ENCODE measurements around the gene LRSAM1.

The LRSAM1 gene

DNA sequence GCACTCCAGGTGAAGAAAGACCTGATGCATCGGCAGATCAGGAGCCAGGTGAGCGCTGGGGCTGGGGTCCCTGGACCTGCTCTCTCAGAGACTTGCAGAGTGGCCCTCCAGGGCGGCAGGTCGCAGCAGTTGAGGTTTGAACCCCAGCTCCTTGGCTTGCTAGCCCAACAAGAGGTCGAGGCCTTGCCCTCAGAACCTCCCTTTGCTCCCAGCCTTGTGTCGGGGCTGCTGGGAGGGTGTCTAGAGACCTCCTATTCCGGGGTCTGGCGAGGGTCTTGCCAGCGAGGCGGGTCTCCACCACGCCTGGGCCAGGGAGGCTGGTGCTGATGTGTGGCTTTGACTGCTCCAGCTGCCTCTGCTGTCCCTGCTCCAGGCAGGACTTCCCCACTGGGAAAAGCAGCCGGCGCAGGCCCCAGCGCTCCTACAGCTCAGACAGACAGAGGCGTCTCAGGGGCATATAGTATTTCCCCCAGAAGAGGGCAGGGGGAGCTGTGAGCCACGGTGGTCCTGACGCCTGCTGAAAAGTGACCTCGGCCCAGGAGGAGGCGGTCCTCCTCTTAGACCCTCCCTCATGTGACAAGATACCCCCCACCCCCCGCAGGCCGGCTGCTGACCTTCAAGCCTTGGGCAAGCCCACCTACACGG, 38.3 kb downstream of the LRSAM1 start:
- Histone ChIP-seq H3K4me3 (ENCODE audit: low read length in 2 of 2) (no peak overlapping the region), H3K9me3 (ENCODE audit: control insufficient read depth in 2 of 2, low read length in 2 of 2) (no peaks in the 10 kb centered on the region), H3K36me3 (ENCODE audit: control insufficient read depth in 2 of 2, insufficient read depth in 2 of 2, low read length in 2 of 2) (peaks cover 37 to 58% of the 10 kb centered on the region in 2 donors), H3K27me3 (ENCODE audit: control insufficient read depth in 1 of 2, insufficient read depth in 2 of 2, low read length in 2 of 2) (no peaks in the 10 kb centered on the region), H3K27ac (ENCODE audit: low read length) (no peak overlapping the region), H3K9ac (ENCODE audit: low read length in 2 of 2) (no peak overlapping the region), H3K4me1 (ENCODE audit: control insufficient read depth, insufficient read depth, low read length) (no peaks in the 10 kb centered on the region)

DNA sequence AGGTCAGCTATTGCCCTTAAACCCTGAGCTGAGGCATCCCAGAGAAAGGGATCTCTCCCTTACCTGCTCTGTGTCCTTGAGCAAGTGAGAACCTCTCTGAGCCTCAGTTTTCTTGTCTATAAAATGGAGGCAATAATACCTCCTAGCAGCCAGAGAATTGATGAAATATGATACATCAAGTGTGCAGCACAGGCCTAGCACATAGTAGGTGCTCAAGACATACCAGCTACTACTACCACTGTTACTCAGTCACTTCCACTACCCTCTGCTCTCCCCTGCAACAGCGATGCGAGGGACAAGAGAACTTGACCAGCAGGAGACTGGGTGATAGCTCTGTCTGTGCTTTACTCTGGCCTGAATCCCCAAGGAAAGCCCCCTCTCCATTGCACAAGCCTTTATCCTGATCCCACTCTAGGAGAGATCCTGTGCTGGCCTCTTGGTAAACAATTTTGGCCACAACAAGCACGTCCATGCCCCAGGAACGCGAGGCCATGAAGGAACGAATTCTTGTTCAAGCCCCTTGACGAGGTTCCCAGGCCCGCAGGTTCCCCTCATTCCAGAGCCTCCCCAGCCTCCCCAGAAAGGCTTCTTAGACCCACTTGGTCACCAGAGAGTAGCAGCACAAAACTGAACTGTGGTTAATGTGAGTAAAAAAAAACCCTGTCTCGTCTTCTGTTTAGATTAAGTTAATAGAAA, 39.4 kb downstream of the LRSAM1 start:
- H3K27ac ChIP-seq (ENCODE audit: low read length) = no peak overlapping the region

DNA sequence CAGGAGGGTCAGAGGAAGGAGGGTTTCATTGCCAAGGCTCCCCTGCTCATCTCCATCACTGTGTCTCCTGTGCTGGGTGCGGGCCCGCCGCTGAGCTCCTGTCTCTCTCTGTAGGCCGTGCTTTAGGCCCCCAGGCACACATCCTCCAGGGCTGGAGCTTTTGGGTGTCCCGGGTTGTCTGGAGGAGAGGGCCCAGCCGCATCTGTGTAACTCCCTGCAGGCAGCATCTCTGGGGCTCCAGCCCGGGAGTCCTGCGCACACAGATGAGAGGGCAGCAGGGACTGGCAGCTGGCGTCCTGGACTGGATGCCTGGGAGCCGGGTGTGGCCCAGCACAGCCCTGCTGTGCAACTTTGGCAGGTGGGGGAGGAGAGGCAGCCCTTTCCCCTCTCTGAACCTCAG, 40.2 kb downstream of the LRSAM1 start:
- no peak overlapping the region for H3K27ac ChIP-seq (ENCODE audit: low read length)
- peaks cover 36 to 56% of the 10 kb centered on the region in 2 donors for H3K36me3 ChIP-seq (ENCODE audit: control insufficient read depth in 2 of 2, insufficient read depth in 2 of 2, low read length in 2 of 2)

More for the DNA sequence above, 39.4 kb downstream of the LRSAM1 start:
- Histone ChIP-seq H3K4me1 (ENCODE audit: control insufficient read depth, insufficient read depth, low read length) (peaks cover 7% of the 10 kb centered on the region), H3K27me3 (ENCODE audit: control insufficient read depth in 1 of 2, insufficient read depth in 2 of 2, low read length in 2 of 2) (no peaks in the 10 kb centered on the region), H3K9ac (ENCODE audit: low read length in 2 of 2) (no peak overlapping the region), H3K4me3 (ENCODE audit: low read length in 2 of 2) (no peak overlapping the region), H3K36me3 (ENCODE audit: control insufficient read depth in 2 of 2, insufficient read depth in 2 of 2, low read length in 2 of 2) (peaks cover 36 to 58% of the 10 kb centered on the region in 2 donors), H3K9me3 (ENCODE audit: control insufficient read depth in 2 of 2, low read length in 2 of 2) (no peaks in the 10 kb centered on the region)

DNA sequence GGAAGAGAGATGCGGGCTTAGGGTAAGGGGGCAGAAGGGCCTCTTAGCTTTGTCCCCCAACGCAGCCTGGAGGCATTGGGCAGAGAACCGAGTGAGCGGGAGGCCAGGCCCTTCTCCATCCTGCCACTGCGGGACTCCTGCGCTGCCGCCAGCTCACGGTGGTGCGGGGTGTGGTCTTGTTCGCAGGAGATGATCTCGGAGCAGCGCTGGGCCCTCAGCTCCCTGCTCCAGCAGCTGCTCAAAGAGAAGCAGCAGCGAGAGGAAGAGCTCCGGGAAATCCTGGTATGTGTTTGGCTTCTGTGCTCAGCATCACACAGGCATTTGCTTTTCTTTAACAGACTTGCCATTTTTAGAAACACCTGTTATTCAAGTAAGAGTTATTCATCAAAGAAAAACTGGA, 41.3 kb downstream of the LRSAM1 start:
- Histone ChIP-seq H3K27ac (ENCODE audit: low read length) (no peak overlapping the region), H3K4me1 (ENCODE audit: control insufficient read depth, insufficient read depth, low read length) (peaks cover 9% of the 10 kb centered on the region), H3K36me3 (ENCODE audit: control insufficient read depth in 2 of 2, insufficient read depth in 2 of 2, low read length in 2 of 2) (peaks cover 38 to 59% of the 10 kb centered on the region in 2 donors), H3K27me3 (ENCODE audit: control insufficient read depth in 1 of 2, insufficient read depth in 2 of 2, low read length in 2 of 2) (no peaks in the 10 kb centered on the region), H3K9me3 (ENCODE audit: control insufficient read depth in 2 of 2, low read length in 2 of 2) (no peaks in the 10 kb centered on the region), H3K9ac (ENCODE audit: low read length in 2 of 2) (no peak overlapping the region), H3K4me3 (ENCODE audit: low read length in 2 of 2) (no peak overlapping the region)

More for the DNA sequence above, 40.2 kb downstream of the LRSAM1 start:
- Histone ChIP-seq H3K4me1 (ENCODE audit: control insufficient read depth, insufficient read depth, low read length) (peaks cover 9% of the 10 kb centered on the region), H3K9me3 (ENCODE audit: control insufficient read depth in 2 of 2, low read length in 2 of 2) (no peaks in the 10 kb centered on the region), H3K9ac (ENCODE audit: low read length in 2 of 2) (no peak overlapping the region), H3K27me3 (ENCODE audit: control insufficient read depth in 1 of 2, insufficient read depth in 2 of 2, low read length in 2 of 2) (no peaks in the 10 kb centered on the region), H3K4me3 (ENCODE audit: low read length in 2 of 2) (no peak overlapping the region)

DNA sequence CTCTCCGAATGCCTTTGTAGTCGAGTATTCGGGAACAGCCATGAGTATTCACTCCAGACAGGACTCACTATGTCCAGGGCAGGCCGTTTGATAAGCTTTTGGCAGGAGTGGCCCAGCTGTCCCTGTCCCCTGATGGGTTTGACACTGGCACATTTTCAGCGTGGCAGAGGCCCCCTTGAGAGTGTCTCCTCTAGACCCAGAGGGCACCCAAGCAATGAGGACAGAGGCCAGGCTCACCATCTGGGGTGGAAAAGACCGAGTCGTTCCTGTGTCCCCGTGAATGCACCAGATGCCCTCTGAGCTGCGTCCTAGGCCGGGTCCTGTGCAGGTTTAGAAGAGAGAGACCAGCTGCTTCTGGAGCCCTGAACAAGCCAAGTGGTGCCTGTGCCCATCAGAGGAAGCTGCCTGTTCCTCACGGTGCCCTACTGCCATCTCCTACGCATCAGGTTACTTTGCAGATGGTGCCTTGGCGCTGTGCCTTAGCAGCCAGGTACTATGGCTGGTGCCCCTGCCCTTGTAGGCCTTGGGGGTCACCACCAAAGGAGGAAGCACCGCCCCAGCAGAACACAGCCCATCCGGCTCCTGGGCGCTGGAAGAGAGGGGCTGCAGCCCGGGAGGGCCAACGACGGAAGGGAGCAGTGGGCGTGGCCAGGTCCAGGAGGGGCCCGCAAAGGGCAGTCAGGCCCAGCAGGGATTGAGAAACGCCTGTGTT, 42.4 kb downstream of the LRSAM1 start:
- peaks cover 39 to 63% of the 10 kb centered on the region in 2 donors for H3K36me3 ChIP-seq (ENCODE audit: control insufficient read depth in 2 of 2, insufficient read depth in 2 of 2, low read length in 2 of 2)
- no peaks in the 10 kb centered on the region for H3K27me3 ChIP-seq (ENCODE audit: control insufficient read depth in 1 of 2, insufficient read depth in 2 of 2, low read length in 2 of 2)
- no peak overlapping the region for H3K9ac ChIP-seq (ENCODE audit: low read length in 2 of 2)
- H3K4me1 ChIP-seq (ENCODE audit: control insufficient read depth, insufficient read depth, low read length) = peaks cover 9% of the 10 kb centered on the region
- H3K9me3 ChIP-seq (ENCODE audit: control insufficient read depth in 2 of 2, low read length in 2 of 2) = no peaks in the 10 kb centered on the region
- no peak overlapping the region for H3K4me3 ChIP-seq (ENCODE audit: low read length in 2 of 2)
- H3K27ac ChIP-seq (ENCODE audit: low read length) = no peak overlapping the region

DNA sequence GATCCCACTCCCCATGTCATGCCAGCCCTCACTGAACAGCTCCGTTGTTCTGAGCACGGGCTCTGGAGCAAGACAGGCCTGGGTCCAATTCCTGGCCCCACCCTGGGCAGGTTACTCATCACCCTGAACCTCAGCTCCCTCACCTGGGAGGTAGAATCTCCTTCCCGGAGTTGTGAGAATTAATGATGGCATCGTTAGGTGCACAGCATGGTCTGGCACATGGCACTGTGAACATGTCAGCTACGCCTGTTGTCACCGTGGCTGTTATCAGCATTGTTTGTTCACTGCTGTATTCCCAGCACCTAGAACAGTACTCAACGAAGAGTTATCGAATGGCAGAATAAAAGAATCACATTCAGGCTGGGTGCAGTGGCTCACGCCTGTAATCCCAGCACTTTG, 43.0 kb downstream of the LRSAM1 start:
- Histone ChIP-seq H3K4me1 (ENCODE audit: control insufficient read depth, insufficient read depth, low read length) (peaks cover 9% of the 10 kb centered on the region), H3K36me3 (ENCODE audit: control insufficient read depth in 2 of 2, insufficient read depth in 2 of 2, low read length in 2 of 2) (peaks cover 35 to 57% of the 10 kb centered on the region in 2 donors), H3K27ac (ENCODE audit: low read length) (peak overlapping the region; percentile 71), H3K9me3 (ENCODE audit: control insufficient read depth in 2 of 2, low read length in 2 of 2) (no peaks in the 10 kb centered on the region), H3K4me3 (ENCODE audit: low read length in 2 of 2) (no peak overlapping the region), H3K9ac (ENCODE audit: low read length in 2 of 2) (no peak overlapping the region), H3K27me3 (ENCODE audit: control insufficient read depth in 1 of 2, insufficient read depth in 2 of 2, low read length in 2 of 2) (no peaks in the 10 kb centered on the region)

DNA sequence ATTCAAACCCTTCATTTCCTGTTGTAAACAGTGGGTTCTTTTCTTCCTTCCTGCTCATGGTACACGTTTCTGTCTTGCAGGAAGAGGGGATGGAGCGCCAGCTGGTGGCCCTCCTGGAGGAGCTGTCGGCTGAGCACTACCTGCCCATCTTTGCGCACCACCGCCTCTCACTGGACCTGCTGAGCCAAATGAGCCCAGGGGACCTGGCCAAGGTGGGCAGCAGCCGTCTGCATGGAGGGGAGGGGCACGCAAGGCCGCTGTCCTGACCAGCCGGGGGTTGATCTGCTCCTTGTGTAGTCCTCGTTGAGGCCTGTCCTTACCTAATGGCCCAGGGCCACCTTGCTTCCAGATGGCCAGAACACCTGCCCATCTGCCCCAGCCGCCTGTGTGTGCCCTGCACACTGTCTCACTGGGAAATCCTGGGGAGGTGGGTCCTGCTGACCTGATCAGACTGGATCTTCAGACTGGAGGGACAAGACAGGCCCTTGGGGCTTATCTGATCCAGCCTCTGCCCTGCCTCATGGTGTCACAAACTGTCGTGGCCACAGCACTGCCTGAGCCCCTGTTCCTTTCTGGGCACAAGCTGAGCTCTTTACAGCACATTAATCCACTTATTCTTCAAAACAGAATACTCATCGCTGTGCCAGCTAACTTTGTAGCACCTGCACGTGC, 44.7 kb downstream of the LRSAM1 start:
- peaks cover 9% of the 10 kb centered on the region for H3K4me1 ChIP-seq (ENCODE audit: control insufficient read depth, insufficient read depth, low read length)
- H3K27me3 ChIP-seq (ENCODE audit: control insufficient read depth in 1 of 2, insufficient read depth in 2 of 2, low read length in 2 of 2) = no peaks in the 10 kb centered on the region
- H3K9ac ChIP-seq (ENCODE audit: low read length in 2 of 2) = no peak overlapping the region
- H3K9me3 ChIP-seq (ENCODE audit: control insufficient read depth in 2 of 2, low read length in 2 of 2) = no peaks in the 10 kb centered on the region
- peaks cover 35 to 51% of the 10 kb centered on the region in 2 donors for H3K36me3 ChIP-seq (ENCODE audit: control insufficient read depth in 2 of 2, insufficient read depth in 2 of 2, low read length in 2 of 2)
- no peak overlapping the region for H3K4me3 ChIP-seq (ENCODE audit: low read length in 2 of 2)
- peak overlapping the region; percentile 71 for H3K27ac ChIP-seq (ENCODE audit: low read length)

DNA sequence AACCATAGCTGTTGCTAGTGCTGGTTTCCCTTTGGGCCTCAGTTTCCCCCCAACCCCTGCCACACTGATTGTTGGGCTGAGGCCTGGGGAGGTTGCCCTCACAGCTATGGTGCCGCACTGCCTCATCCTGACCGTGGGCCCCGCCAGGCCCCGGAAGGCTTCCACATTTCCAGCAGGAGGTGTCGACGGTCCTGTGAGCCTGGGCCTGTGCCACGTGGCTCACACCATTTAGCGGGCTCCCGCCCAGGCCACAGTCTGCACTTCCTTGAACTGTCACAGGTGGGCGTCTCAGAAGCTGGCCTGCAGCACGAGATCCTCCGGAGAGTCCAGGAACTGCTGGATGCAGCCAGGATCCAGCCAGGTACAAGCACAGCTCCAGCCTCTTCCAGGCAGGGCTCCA, 45.7 kb downstream of the LRSAM1 start:
- Histone ChIP-seq H3K36me3 (ENCODE audit: control insufficient read depth in 2 of 2, insufficient read depth in 2 of 2, low read length in 2 of 2) (peaks cover 35 to 45% of the 10 kb centered on the region in 2 donors), H3K9me3 (ENCODE audit: control insufficient read depth in 2 of 2, low read length in 2 of 2) (no peaks in the 10 kb centered on the region), H3K27me3 (ENCODE audit: control insufficient read depth in 1 of 2, insufficient read depth in 2 of 2, low read length in 2 of 2) (no peaks in the 10 kb centered on the region), H3K4me3 (ENCODE audit: low read length in 2 of 2) (no peak overlapping the region), H3K9ac (ENCODE audit: low read length in 2 of 2) (no peak overlapping the region), H3K27ac (ENCODE audit: low read length) (no peak overlapping the region), H3K4me1 (ENCODE audit: control insufficient read depth, insufficient read depth, low read length) (peaks cover 9% of the 10 kb centered on the region)

DNA sequence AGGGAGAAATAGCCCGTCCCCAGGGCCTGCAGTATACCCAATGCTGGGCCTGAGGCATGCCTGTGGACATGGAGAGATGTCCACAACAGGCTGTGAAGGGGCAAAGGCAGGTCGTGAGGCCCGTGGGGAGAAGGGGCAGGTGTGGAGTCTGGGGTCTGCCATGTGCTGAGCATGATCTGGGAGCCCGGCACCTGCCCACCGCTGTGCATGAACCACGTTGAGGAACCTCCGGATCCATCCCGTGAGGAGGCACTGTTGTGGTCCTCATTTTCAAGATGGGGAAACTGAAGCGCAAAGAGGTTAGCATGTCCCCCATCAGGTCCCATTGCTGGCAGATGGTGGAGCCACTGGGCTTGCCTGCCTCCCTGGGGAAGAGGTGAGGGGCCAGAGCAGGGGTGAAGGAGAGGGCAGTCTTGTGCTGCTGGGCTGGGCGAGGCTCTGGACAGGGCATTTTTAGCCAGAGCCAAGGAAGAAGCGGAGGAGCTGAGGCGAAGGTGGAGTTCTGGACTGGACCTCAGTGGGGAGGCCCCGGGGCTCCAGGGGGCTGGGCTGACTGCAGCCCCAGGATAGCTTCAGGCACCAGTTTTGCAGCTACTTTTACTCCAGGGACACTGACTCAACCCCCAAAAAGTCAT, 46.5 kb downstream of the LRSAM1 start:
- no peak overlapping the region for H3K27ac ChIP-seq (ENCODE audit: low read length)
- no peak overlapping the region for H3K9ac ChIP-seq (ENCODE audit: low read length in 2 of 2)
- peaks cover 35 to 40% of the 10 kb centered on the region in 2 donors for H3K36me3 ChIP-seq (ENCODE audit: control insufficient read depth in 2 of 2, insufficient read depth in 2 of 2, low read length in 2 of 2)
- H3K27me3 ChIP-seq (ENCODE audit: control insufficient read depth in 1 of 2, insufficient read depth in 2 of 2, low read length in 2 of 2) = no peaks in the 10 kb centered on the region
- no peaks in the 10 kb centered on the region for H3K9me3 ChIP-seq (ENCODE audit: control insufficient read depth in 2 of 2, low read length in 2 of 2)
- peaks cover 9% of the 10 kb centered on the region for H3K4me1 ChIP-seq (ENCODE audit: control insufficient read depth, insufficient read depth, low read length)
- no peak overlapping the region for H3K4me3 ChIP-seq (ENCODE audit: low read length in 2 of 2)

DNA sequence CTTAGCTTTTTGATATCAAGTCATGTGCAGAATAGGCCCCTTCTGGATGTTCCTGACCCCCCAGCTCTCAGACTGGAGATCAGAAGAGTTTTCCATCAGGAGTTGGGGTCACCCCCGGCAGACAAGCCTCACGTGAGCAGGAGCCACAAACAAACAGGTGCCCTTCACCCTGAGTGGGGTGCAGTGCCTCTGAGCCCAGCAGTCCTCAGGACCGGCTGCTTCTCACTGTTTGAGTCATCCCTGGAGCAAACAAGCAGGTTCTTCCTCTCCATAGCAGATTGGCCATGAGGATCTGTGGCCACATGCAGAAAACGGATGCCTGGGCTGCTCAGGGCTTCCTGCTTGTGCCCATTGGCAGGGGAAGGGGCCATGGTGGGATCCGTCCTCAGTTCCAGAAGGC, 47.0 kb downstream of the LRSAM1 start:
- Histone ChIP-seq H3K27me3 (ENCODE audit: control insufficient read depth in 1 of 2, insufficient read depth in 2 of 2, low read length in 2 of 2) (no peaks in the 10 kb centered on the region), H3K27ac (ENCODE audit: low read length) (no peak overlapping the region), H3K36me3 (ENCODE audit: control insufficient read depth in 2 of 2, insufficient read depth in 2 of 2, low read length in 2 of 2) (peaks cover 33 to 40% of the 10 kb centered on the region in 2 donors), H3K9me3 (ENCODE audit: control insufficient read depth in 2 of 2, low read length in 2 of 2) (no peaks in the 10 kb centered on the region), H3K4me3 (ENCODE audit: low read length in 2 of 2) (no peak overlapping the region), H3K4me1 (ENCODE audit: control insufficient read depth, insufficient read depth, low read length) (peaks cover 9% of the 10 kb centered on the region), H3K9ac (ENCODE audit: low read length in 2 of 2) (no peak overlapping the region)
